Urothelium cell line (cell line): Measurements from ENCODE around the gene OBP2B.
"Not testable (repeated sequence)": the region's sequence is repeated elsewhere in the genome, so short reads cannot be mapped to it uniquely, and the experiment has no call there.

Experiments used
- DNase-seq: peaks from one replicate; pipeline ENCODE4 v3.0.0; 2011; ENCODE audit warnings: low spot score, mixed read lengths
- FAIRE-seq: peaks from 2 replicates; lab custom pipeline; 2011; peaks lifted over from hg19 to GRCh38; lab: Jason Lieb, UNC

The OBP2B gene

GRCh38 chr9:133208880-133209300 is at the start of gene OBP2B:
OBP2B (minus strand) TSS chr9:133209250; CDS start chr9:133209199, 51 bp downstream.
- not testable (repeated sequence) for DNase-seq, FAIRE-seq

GRCh38 chr9:133258061-133259015 is 49.3 kb upstream of the OBP2B start:
- FAIRE-seq = no peak
- DNase-seq = no peak

GRCh38 chr9:133257465-133257956 is 48.5 kb upstream of the OBP2B start:
- FAIRE-seq (no peak), DNase-seq (no peak)

- DNase-seq (no peak), FAIRE-seq (no peak)
Observed at GRCh38 chr9:133256686-133257091, 47.6 kb upstream of the OBP2B start.

- FAIRE-seq (no peak), DNase-seq (no peak)
Observed at GRCh38 chr9:133256136-133256461, 47.0 kb upstream of the OBP2B start.

- DNase-seq (no peak), FAIRE-seq (no peak)
Observed at GRCh38 chr9:133255371-133256135, 46.5 kb upstream of the OBP2B start.

GRCh38 chr9:133254471-133254870 is 45.4 kb upstream of the OBP2B start:
- FAIRE-seq (no peak), DNase-seq (no peak)

GRCh38 chr9:133253268-133253667 is 44.2 kb upstream of the OBP2B start:
- DNase-seq (no peak), FAIRE-seq (no peak)

- FAIRE-seq (no peak), DNase-seq (no peak)
Observed at GRCh38 chr9:133252301-133253020, 43.4 kb upstream of the OBP2B start.

GRCh38 chr9:133251773-133252172 is 42.7 kb upstream of the OBP2B start:
- FAIRE-seq = no peak
- DNase-seq = no peak

- not testable (repeated sequence) for DNase-seq, FAIRE-seq
Observed at GRCh38 chr9:133251221-133251620, 42.2 kb upstream of the OBP2B start.

GRCh38 chr9:133250741-133251170 is 41.7 kb upstream of the OBP2B start:
- no peak for FAIRE-seq
- no peak for DNase-seq

- no peak for DNase-seq
- no peak for FAIRE-seq
Observed at GRCh38 chr9:133249337-133249736, 40.3 kb upstream of the OBP2B start.

GRCh38 chr9:133248726-133249295 is 39.8 kb upstream of the OBP2B start:
- no peak for FAIRE-seq
- no peak for DNase-seq

GRCh38 chr9:133247632-133248031 is 38.6 kb upstream of the OBP2B start:
- no peak for DNase-seq
- no peak for FAIRE-seq

- FAIRE-seq = no peak
- DNase-seq = no peak
Observed at GRCh38 chr9:133246991-133247390, 37.9 kb upstream of the OBP2B start.

GRCh38 chr9:133246562-133246961 is 37.5 kb upstream of the OBP2B start:
- DNase-seq = no peak
- no peak for FAIRE-seq

GRCh38 chr9:133242991-133243390 is 33.9 kb upstream of the OBP2B start:
- no peak for DNase-seq
- FAIRE-seq = no peak

- no peak for DNase-seq
Observed at GRCh38 chr9:133242241-133242640, 33.2 kb upstream of the OBP2B start.

GRCh38 chr9:133239533-133240090 is 30.6 kb upstream of the OBP2B start:
- FAIRE-seq = no peak
- no peak for DNase-seq

More at GRCh38 chr9:133242241-133242640, 33.2 kb upstream of the OBP2B start:
- no peak for FAIRE-seq
